D721Med (cell line): ENCODE measurements around the gene LCLAT1.

ENCODE experiments used
- DNase-seq: peaks from one replicate; pipeline ENCODE4 v3.0.0; 2011; ENCODE audit warnings: low spot score; ENCODE audit not compliant: insufficient read length
- FAIRE-seq: peaks from 2 replicates; lab custom pipeline; 2011; peaks lifted over from hg19 to GRCh38; lab: Jason Lieb, UNC
- TF ChIP-seq, protein P1 (sequence below): IDR thresholded peaks from 2 replicates; pipeline ENCODE4 v1.5.1; 2012; ENCODE audit warnings: mild to moderate bottlenecking, control low read depth; ENCODE audit not compliant: insufficient read depth; ENCODE audit errors: missing control alignments

The LCLAT1 gene

DNA sequence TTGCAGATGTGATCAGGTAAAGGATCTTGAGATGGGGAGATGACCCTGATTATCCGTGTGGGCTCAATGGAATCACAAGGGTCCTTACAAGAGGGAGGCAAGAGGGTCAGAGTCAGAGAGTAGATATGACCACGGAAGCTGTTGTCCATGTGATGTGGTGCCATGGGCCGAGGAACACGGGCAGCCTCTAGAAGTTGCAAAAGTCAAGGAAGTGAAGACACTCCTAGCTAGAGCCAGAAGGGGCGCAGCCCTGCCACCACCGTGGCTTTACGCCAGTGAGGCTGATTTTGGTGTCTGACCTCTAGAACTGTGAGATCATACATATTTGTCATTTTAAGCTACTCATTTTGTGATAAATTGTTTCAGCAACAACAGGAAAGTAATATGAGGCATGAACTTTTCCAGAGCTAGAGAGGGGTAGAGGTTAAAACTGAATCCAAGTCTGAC lies 245.8 kb downstream of the LCLAT1 start:
- TF ChIP-seq, protein P1, sequence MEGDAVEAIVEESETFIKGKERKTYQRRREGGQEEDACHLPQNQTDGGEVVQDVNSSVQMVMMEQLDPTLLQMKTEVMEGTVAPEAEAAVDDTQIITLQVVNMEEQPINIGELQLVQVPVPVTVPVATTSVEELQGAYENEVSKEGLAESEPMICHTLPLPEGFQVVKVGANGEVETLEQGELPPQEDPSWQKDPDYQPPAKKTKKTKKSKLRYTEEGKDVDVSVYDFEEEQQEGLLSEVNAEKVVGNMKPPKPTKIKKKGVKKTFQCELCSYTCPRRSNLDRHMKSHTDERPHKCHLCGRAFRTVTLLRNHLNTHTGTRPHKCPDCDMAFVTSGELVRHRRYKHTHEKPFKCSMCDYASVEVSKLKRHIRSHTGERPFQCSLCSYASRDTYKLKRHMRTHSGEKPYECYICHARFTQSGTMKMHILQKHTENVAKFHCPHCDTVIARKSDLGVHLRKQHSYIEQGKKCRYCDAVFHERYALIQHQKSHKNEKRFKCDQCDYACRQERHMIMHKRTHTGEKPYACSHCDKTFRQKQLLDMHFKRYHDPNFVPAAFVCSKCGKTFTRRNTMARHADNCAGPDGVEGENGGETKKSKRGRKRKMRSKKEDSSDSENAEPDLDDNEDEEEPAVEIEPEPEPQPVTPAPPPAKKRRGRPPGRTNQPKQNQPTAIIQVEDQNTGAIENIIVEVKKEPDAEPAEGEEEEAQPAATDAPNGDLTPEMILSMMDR: no peak
- DNase-seq: no peak
- no peak for FAIRE-seq
